Activated CD4-positive, alpha-beta T cell treated with anti-CD3 and anti-CD28 coated beads for 24 hours (primary cell): ENCODE results near the gene ANKRD12.
"Not testable (repeated sequence)": the region's sequence is repeated elsewhere in the genome, so short reads cannot be mapped to it uniquely, and the experiment has no call there.

Source experiments
- DNase-seq, 2 donors: peaks; one replicate each; pipeline ENCODE4 v3.0.0-alpha.2; 2020; ENCODE audit warnings: low read depth in 2 of 2

Gene ANKRD12

GRCh38 chr18:9232977-9233376, 96.4 kb downstream of the ANKRD12 start:
- DNase-seq, result no peak

- no peak for DNase-seq
Measured at GRCh38 chr18:9233771-9234440, 97.3 kb downstream of the ANKRD12 start.

- no peak for DNase-seq
Measured at GRCh38 chr18:9234528-9234927, 97.9 kb downstream of the ANKRD12 start.

GRCh38 chr18:9237981-9238380, 101.4 kb downstream of the ANKRD12 start:
- no peak for DNase-seq

GRCh38 chr18:9239720-9240119, 103.1 kb downstream of the ANKRD12 start:
- DNase-seq, result no peak

- DNase-seq, result no peak
Measured at GRCh38 chr18:9240270-9240669, 103.7 kb downstream of the ANKRD12 start.

GRCh38 chr18:9243029-9243428, 106.4 kb downstream of the ANKRD12 start:
- no peak for DNase-seq

GRCh38 chr18:9244376-9244775, 107.8 kb downstream of the ANKRD12 start:
- no peak for DNase-seq

GRCh38 chr18:9248661-9249060, 112.1 kb downstream of the ANKRD12 start:
- DNase-seq, result no peak

- no peak for DNase-seq
Measured at GRCh38 chr18:9249254-9249653, 112.7 kb downstream of the ANKRD12 start.

GRCh38 chr18:9259173-9259572, 122.6 kb downstream of the ANKRD12 start:
- no peak for DNase-seq

- no peak for DNase-seq
Measured at GRCh38 chr18:9260388-9261380, 124.1 kb downstream of the ANKRD12 start.

- DNase-seq, result no peak
Measured at GRCh38 chr18:9263264-9263663, 126.7 kb downstream of the ANKRD12 start.

- not testable (repeated sequence) for DNase-seq
Measured at GRCh38 chr18:9264797-9265196, 128.2 kb downstream of the ANKRD12 start.

GRCh38 chr18:9273221-9273620, 136.6 kb downstream of the ANKRD12 start:
- DNase-seq, result no peak

GRCh38 chr18:9275890-9276289, 139.3 kb downstream of the ANKRD12 start:
- no peak for DNase-seq

GRCh38 chr18:9278028-9278427, 141.4 kb downstream of the ANKRD12 start:
- DNase-seq, result no peak

GRCh38 chr18:9280849-9281248, 144.3 kb downstream of the ANKRD12 start:
- DNase-seq, result no peak

GRCh38 chr18:9281780-9282179, 145.2 kb downstream of the ANKRD12 start:
- no peak for DNase-seq

- DNase-seq, result no peak
Measured at GRCh38 chr18:9283791-9284190, 147.2 kb downstream of the ANKRD12 start.

- no peak for DNase-seq
Measured at GRCh38 chr18:9285604-9286003, 149.0 kb downstream of the ANKRD12 start.

GRCh38 chr18:9287036-9287435, 150.5 kb downstream of the ANKRD12 start:
- DNase-seq, result no peak

GRCh38 chr18:9289698-9290097, 153.1 kb downstream of the ANKRD12 start:
- DNase-seq, result no peak
